ENCODE measurements around the gene MAPK1. TPM values are rescaled to one million over a fixed set of nuclear protein-coding genes. Genes with fewer than 3 reads are reported as not detected.
"Not testable (repeated sequence)": the region's sequence is repeated elsewhere in the genome, so short reads cannot be mapped to it uniquely, and the experiment has no call there.

MAPK1 gene
- total and polyA plus RNA-seq, 12 donors, result 8.3 to 124 (median 101) TPM

DNA sequence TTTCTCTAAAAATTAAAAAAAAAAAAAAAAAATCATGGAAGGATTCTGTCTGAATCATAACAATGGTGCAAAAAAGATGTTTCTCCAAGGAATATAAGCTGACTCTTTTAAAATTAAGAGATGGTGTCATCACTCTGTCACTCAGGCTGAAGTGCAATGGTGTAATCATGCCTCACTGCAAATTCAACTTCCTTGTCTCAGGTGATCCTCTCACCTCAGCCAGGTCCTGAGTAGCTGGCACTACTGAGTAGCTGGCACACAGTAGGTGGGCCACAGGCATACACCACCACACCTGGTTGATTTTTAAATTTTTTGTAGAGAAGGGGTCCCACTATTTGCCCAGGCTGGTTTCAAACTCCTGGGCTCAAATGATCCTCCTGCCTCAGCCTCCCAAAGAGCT is 77.1 kb downstream of the MAPK1 start:
- Histone ChIP-seq H3K36me3 (peaks cover 0 to 98% (median 15%) of the 10 kb centered on the region in 9 donors), H3K27me3 (no peaks in the 10 kb centered on the region), H3K4me3 (no peak overlapping the region), H3K4me1 (peaks cover 0 to 7% (median 0%) of the 10 kb centered on the region in 9 donors), H3K9me3 (no peaks in the 10 kb centered on the region), H3K27ac (no peak overlapping the region)
- TF ChIP-seq CTCF (IDR thresholded peaks at IDR 0.05), result no peak
- DNase-seq (no peak), ATAC-seq (no peak)
- intact Hi-C loops (cut with DNase I), result loop anchor here in 1 of 10 donors (10.0 kb wide), 1 partner anchor 74 kb away; the partner anchor contains the start of gene MAPK1

GRCh38 chr22:21787565-21787964 is 79.9 kb downstream of the MAPK1 start:
- DNase-seq; H3K4me3 ChIP-seq; ATAC-seq; intact Hi-C loops (cut with DNase I); H3K27me3 ChIP-seq; H3K27ac ChIP-seq; H3K9me3 ChIP-seq: not testable (repeated sequence)
- Histone ChIP-seq H3K36me3 (peaks cover 0 to 100% (median 22%) of the 10 kb centered on the region in 9 donors), H3K4me1 (peaks cover 0 to 14% (median 0%) of the 10 kb centered on the region in 9 donors)
- 96% methylated on average over 10 of the region's 10 CpGs for WGBS, 2 donors

- no peak for DNase-seq
- no peak for TF ChIP-seq CTCF (IDR thresholded peaks at IDR 0.05)
- intact Hi-C loops (cut with DNase I), result no loop called here
- Histone ChIP-seq H3K36me3 (peaks cover 0 to 86% (median 20%) of the 10 kb centered on the region in 9 donors), H3K27me3 (no peaks in the 10 kb centered on the region), H3K4me3 (no peak overlapping the region), H3K27ac (no peak overlapping the region), H3K9me3 (no peaks in the 10 kb centered on the region), H3K4me1 (peaks cover 0 to 26% (median 0%) of the 10 kb centered on the region in 9 donors)
- ATAC-seq, result no peak
- WGBS, 2 donors, result 97% methylated on average over 2 of the region's 2 CpGs
These were observed 87.2 kb downstream of the MAPK1 start for GRCh38 chr22:21780259-21780658.

DNA sequence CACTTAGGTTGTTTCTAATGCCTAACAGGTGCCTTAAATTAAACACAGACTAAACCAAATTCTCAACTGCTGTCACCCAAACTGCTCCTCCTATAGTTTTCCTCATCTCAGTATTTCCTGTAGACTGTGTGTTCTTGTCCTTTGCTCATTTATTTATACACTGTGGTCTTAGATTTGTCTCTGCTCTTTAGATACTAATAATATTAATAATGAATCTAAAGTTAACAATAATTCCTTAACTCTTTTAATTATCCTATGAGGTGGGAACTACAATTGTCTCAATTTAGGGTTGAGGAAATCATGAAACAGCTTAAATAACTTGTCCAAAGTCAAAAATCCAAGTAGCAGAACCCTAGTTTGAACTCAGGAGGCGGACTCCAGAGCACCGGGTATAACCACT is 88.0 kb downstream of the MAPK1 start:
- no peaks in the 10 kb centered on the region for H3K9me3 ChIP-seq
- H3K4me1 ChIP-seq, result peaks cover 0 to 28% (median 2%) of the 10 kb centered on the region in 9 donors
- DNase-seq (no peak), ATAC-seq (no peak)
- peaks cover 0 to 77% (median 20%) of the 10 kb centered on the region in 9 donors for H3K36me3 ChIP-seq
- H3K27ac ChIP-seq, result no peak overlapping the region
- H3K4me3 ChIP-seq, result no peak overlapping the region
- no peaks in the 10 kb centered on the region for H3K27me3 ChIP-seq
- intact Hi-C loops (cut with DNase I), result loop anchor here in 5 of 10 donors (5.0 to 10.0 kb wide), 4 partner anchors 52 to 158 kb away; no protein-coding TSS in a partner anchor
- TF ChIP-seq CTCF (IDR thresholded peaks at IDR 0.05), result no peak
- WGBS, 2 donors, result 93 to 95% methylated on average over 2 of the region's 2 CpGs

GRCh38 chr22:21778705-21779363 is 88.6 kb downstream of the MAPK1 start:
- peaks cover 0 to 29% (median 2%) of the 10 kb centered on the region in 9 donors for H3K4me1 ChIP-seq
- intact Hi-C loops (cut with DNase I), result loop anchor here in 5 of 10 donors (5.0 to 10.0 kb wide), 4 partner anchors 52 to 158 kb away; no protein-coding TSS in a partner anchor
- H3K27ac ChIP-seq, result no peak overlapping the region
- DNase-seq, result no peak
- H3K36me3 ChIP-seq, result peaks cover 0 to 75% (median 19%) of the 10 kb centered on the region in 9 donors
- no peak overlapping the region for H3K4me3 ChIP-seq
- no peaks in the 10 kb centered on the region for H3K27me3 ChIP-seq
- WGBS, 2 donors, result 92 to 94% methylated on average over 4 of the region's 4 CpGs
- no peak for ATAC-seq
- no peak for TF ChIP-seq CTCF (IDR thresholded peaks at IDR 0.05)
- no peaks in the 10 kb centered on the region for H3K9me3 ChIP-seq

Data from heart right ventricle (tissue), 16 donors.